ENCODE results near the gene THBS3.
"Not testable (repeated sequence)": the region's sequence is repeated elsewhere in the genome, so short reads cannot be mapped to it uniquely, and the experiment has no call there.

The THBS3 gene

DNA sequence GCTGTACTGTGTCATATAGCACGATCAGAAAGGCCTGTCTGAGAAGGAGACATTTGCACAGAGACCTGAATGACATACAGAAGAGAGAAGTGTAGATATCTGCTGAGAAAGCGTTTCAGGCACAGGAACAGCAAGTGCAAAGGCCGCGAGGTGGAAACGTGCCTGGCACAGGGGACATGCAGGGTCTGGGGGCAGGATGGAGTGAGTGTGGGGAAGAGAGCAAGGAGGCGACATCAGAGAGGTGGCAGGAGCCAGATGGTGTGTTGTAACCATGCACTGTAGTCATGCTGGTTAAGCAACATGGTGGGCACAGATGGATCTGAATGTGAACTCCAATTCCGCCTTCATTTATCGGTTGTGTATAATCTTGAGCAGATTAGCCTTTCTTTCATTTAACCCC is 47.6 kb downstream of the THBS3 start:
- DNase-seq = no peak

- DNase-seq = no peak
Observed at GRCh38 chr1:155158991-155159390, 48.7 kb downstream of the THBS3 start.

DNA sequence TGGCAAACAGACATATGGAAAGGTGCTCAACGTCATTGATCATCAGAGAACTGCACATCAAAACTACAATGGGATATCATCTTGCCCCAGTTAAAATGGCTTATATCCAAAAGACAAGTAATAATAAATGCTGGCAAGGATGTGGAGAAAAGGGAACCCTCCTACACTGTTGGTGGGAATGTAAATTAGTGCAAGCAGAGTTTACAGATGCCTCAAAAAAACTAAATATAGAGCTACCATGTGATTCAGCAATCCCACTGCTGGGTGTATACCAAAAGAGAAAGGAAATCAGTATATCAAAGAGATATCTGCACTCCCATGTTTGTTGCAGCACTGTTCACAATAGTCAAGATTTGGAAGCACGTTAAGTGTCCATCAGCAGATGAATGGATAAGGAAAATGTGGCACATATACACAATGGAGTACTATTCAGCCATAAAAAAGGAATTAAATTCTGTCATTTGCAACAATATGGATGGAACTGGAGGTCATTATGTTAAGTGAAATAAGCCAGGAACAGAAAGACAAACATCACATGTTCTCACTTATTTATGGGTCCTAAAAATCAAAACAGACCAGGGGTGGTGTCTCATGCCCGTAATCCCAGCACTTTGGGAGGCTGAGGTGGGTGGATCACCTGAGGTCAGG is 51.6 kb downstream of the THBS3 start:
- DNase-seq = not testable (repeated sequence)
